LoVo (cell line): ENCODE measurements around the gene KHK.

Experiments used
- DNase-seq: peaks from one replicate; pipeline ENCODE4 v3.0.0-alpha.2; 2016; ENCODE audit warnings: low spot score

KHK gene

GRCh38 chr2:27086724-27087593 lies at the start of gene KHK:
TSS of gene KHK (plus strand) at chr2:27086772. CDS start at chr2:27087260, 488 bp downstream.
- peak; percentile 45 for DNase-seq

GRCh38 chr2:27038012-27038411 lies 48.6 kb upstream of the KHK start:
- DNase-seq, result no peak

- DNase-seq, result no peak
Measured at GRCh38 chr2:27038631-27039339, 47.8 kb upstream of the KHK start.

- DNase-seq, result no peak
Measured at GRCh38 chr2:27039426-27039825, 47.1 kb upstream of the KHK start.

- no peak for DNase-seq
Measured at GRCh38 chr2:27039871-27040270, 46.7 kb upstream of the KHK start.

- DNase-seq, result no peak
Measured at GRCh38 chr2:27040282-27040681, 46.3 kb upstream of the KHK start.

- DNase-seq, result no peak
Measured at GRCh38 chr2:27041752-27042151, 44.8 kb upstream of the KHK start.

- DNase-seq, result no peak
Measured at GRCh38 chr2:27042159-27042661, 44.4 kb upstream of the KHK start.

GRCh38 chr2:27042985-27043634 lies 43.5 kb upstream of the KHK start:
- no peak for DNase-seq

- no peak for DNase-seq
Measured at GRCh38 chr2:27049422-27050280, 36.9 kb upstream of the KHK start.

- DNase-seq, result peak; percentile 86
Measured at GRCh38 chr2:27050281-27050995, 36.1 kb upstream of the KHK start.

GRCh38 chr2:27050996-27051901 lies 35.3 kb upstream of the KHK start, which contains the start of gene AGBL5:
TSS of gene AGBL5 (plus strand) at chr2:27051668. CDS start at chr2:27052959, 1,291 bp downstream.
- DNase-seq, result peak; percentile 94

GRCh38 chr2:27051902-27052645 lies 34.5 kb upstream of the KHK start:
- DNase-seq, result no peak

- no peak for DNase-seq
Measured at GRCh38 chr2:27053321-27053720, 33.3 kb upstream of the KHK start.

- DNase-seq, result no peak
Measured at GRCh38 chr2:27053776-27054175, 32.8 kb upstream of the KHK start.

GRCh38 chr2:27054721-27055120 lies 31.9 kb upstream of the KHK start:
- no peak for DNase-seq

- DNase-seq, result no peak
Measured at GRCh38 chr2:27057184-27057583, 29.4 kb upstream of the KHK start.

- no peak for DNase-seq
Measured at GRCh38 chr2:27058210-27058609, 28.4 kb upstream of the KHK start.
